Lower leg skin (tissue), 4 donors: ENCODE data around the gene HCN2. TPM values are rescaled to one million over a fixed set of nuclear protein-coding genes. Genes with fewer than 3 reads are reported as not detected.

Experiments used
- DNase-seq, 2 donors: peaks; one replicate each; pipeline ENCODE4 v3.0.0-alpha.2; 2019; ENCODE audit warnings: low spot score in 2 of 2
- H3K4me3 ChIP-seq: fragments of 200-600 bp; sonication (generic); 2 replicates; pipeline ENCODE4 v1.5.1; 2017; ENCODE audit warnings: mild to moderate bottlenecking, low read depth; ENCODE audit not compliant: poor library complexity, severe bottlenecking
- CTCF ChIP-seq, 3 donors: fragments of 450-650 bp; IDR thresholded peaks; one replicate each; pipeline ENCODE4 v1.5.1; 2016; ENCODE audit warnings: antibody characterized with exemption in 3 of 3, mild to moderate bottlenecking in 3 of 3, moderate library complexity in 2 of 3
- POLR2A ChIP-seq, 2 donors: fragments of 450-650 bp; IDR thresholded peaks; one replicate each; pipeline ENCODE4 v1.6.1; 2016 to 2017; ENCODE audit warnings: antibody characterized with exemption in 2 of 2, mild to moderate bottlenecking in 1 of 2, moderate library complexity in 1 of 2
- WGBS, 2 donors: methylation state at CpG; one replicate each; pipeline ENCODE4 v1.1.5; 2018; 5-methylcytosine and 5-hydroxymethylcytosine counted together
- intact Hi-C: fragments of 100-400 bp; cut with DNase I; formaldehyde crosslinking; loops from one replicate; pipeline ENCODE4 v1.15.0; 2023; ENCODE audit warnings: low total_unique reads
- total RNA-seq, 4 donors: library from RNA; depleted of rRNA; stranded (reverse); fragments of >200 nt; gene quantifications; one replicate each; pipeline ENCODE4 v1.1.0, GENCODE V29; 2016

HCN2 gene
- total RNA-seq, 4 donors from 2014 or later, result 0.21 to 1.7 (median 1.1) TPM

DNA sequence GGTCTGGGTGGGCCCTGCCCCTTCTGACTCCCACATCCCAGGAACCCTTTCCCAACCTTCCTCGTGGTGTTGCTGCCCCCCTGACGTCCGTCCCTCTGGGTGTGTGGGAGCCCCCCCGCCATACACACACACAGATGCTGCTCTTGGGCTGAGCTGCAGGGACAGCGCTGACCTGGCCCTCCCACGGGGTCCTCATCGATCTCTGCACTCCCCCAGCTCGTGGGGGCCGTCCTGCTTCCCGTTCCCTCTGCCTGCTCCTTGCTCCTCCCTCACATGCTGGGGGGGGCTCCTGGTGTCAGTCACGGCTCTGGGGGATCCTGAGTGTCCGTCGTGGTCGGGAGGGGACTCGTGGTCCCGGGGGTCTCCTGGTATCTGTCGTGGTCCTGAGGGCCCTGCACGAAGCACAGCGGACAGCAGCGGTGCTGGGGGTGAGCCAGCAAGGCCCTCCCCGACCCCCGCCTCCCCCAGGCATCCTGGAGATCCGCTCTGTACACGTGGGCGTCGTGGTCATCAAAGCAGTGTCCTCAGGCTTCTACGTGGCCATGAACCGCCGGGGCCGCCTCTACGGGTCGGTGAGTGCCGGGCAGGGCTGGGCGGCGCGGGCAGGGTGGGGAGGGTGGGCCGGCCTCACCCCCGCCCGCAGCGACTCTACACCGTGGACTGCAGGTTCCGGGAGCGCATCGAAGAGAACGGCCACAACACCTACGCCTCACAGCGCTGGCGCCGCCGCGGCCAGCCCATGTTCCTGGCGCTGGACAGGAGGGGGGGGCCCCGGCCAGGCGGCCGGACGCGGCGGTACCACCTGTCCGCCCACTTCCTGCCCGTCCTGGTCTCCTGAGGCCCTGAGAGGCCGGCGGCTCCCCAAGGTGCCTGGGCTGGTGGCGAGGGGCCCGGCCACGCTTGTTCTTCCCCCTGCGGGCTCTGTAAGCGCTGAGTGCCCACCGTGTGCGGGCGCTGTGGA is 53.4 kb downstream of the HCN2 start:
- WGBS, 2 donors, result 78 to 85% methylated on average over 33 to 56 of the region's 70 CpGs
- intact Hi-C loops, result no loop called here
- no peak for DNase-seq
- no peak overlapping the region for H3K4me3 ChIP-seq
- TF ChIP-seq CTCF (IDR thresholded peaks at IDR 0.05), result no peak
- no peak for TF ChIP-seq POLR2A (IDR thresholded peaks at IDR 0.05)

GRCh38 chr19:643736-644135 is 54.1 kb downstream of the HCN2 start:
- TF ChIP-seq POLR2A (IDR thresholded peaks at IDR 0.05), result no peak
- TF ChIP-seq CTCF (IDR thresholded peaks at IDR 0.05), result no peak
- intact Hi-C loops, result no loop called here
- 90 to 92% methylated on average over 24 of the region's 24 CpGs for WGBS, 2 donors
- no peak overlapping the region for H3K4me3 ChIP-seq
- no peak for DNase-seq

DNA sequence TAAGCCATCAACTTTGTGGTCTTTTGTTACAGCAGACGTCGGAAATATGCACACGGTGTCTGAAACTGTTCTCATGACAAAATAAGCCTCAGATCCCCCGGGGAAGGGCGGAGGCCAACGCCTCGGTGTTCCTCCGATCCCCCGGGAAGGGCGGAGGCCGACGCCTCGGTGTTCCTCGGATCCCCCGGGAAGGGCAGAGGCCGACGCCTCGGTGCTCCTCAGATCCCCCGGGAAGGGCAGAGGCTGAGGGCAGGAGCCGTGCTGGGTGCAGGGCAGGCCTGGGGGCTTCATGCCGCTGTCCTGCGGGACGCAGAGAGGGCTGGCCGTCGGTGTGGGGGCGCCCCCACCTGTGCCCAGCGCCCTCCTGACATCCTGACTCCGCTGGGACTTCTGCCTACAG is 54.7 kb downstream of the HCN2 start:
- no peak overlapping the region for H3K4me3 ChIP-seq
- no peak for DNase-seq
- 49 to 74% methylated on average over 20 to 27 of the region's 28 CpGs for WGBS, 2 donors
- TF ChIP-seq CTCF (IDR thresholded peaks at IDR 0.05) (no peak), POLR2A (IDR thresholded peaks at IDR 0.05) (no peak)
- intact Hi-C loops, result no loop called here

- no peak for DNase-seq
- intact Hi-C loops, result no loop called here
- WGBS, 2 donors, result 75 to 79% methylated on average over 13 of the region's 14 CpGs
- no peak for TF ChIP-seq CTCF (IDR thresholded peaks at IDR 0.05)
- no peak for TF ChIP-seq POLR2A (IDR thresholded peaks at IDR 0.05)
- H3K4me3 ChIP-seq, result no peak overlapping the region
These were observed 55.1 kb downstream of the HCN2 start for GRCh38 chr19:644789-645188.

GRCh38 chr19:645912-646778 is 56.5 kb downstream of the HCN2 start:
- no peak for DNase-seq
- 91 to 92% methylated on average over 45 to 62 of the region's 62 CpGs for WGBS, 2 donors
- intact Hi-C loops, result no loop called here

More at GRCh38 chr19:645912-646778, 56.5 kb downstream of the HCN2 start:
- no peak for TF ChIP-seq POLR2A (IDR thresholded peaks at IDR 0.05)
- no peak for TF ChIP-seq CTCF (IDR thresholded peaks at IDR 0.05)
- H3K4me3 ChIP-seq, result no peak overlapping the region
